Gastrocnemius medialis (tissue), 4 donors: Measurements from ENCODE around the gene EYA3. TPM values are rescaled to one million over a fixed set of nuclear protein-coding genes. Genes with fewer than 3 reads are reported as not detected.

ENCODE experiments used
- ATAC-seq, 2 donors: fragments of 150-250 bp; one replicate each; pipeline ENCODE4 v1.9.1; 2016
- DNase-seq, 2 donors: peaks; one replicate each; pipeline ENCODE4 v3.0.0-alpha.2; 2019
- H3K27ac ChIP-seq, 4 donors: fragments of 200-600 bp; sonication (generic); 1 replicate in 1 of 4; 2 replicates in 3 of 4; pipeline ENCODE4 v1.5.1; 2016 to 2018; ENCODE audit warnings: mild to moderate bottlenecking in 2 of 4, moderate library complexity in 1 of 4
- H3K27me3 ChIP-seq, 3 donors: fragments of 200-600 bp; sonication (generic) in 2 of 3; 1 replicate in 1 of 3; 2 replicates in 2 of 3; pipeline versions ENCODE4 v1.5.1 to v1.6.0; 2016 to 2019; ENCODE audit warnings: mild to moderate bottlenecking in 1 of 3, moderate library complexity in 1 of 3
- H3K36me3 ChIP-seq, 2 donors: fragments of 200-600 bp; sonication (generic) in 1 of 2; one replicate each; pipeline ENCODE4 v1.5.1; 2017 to 2018
- H3K4me1 ChIP-seq, 2 donors: fragments of 200-600 bp; sonication (generic) in 1 of 2; one replicate each; pipeline ENCODE4 v1.5.1; 2016 to 2017; ENCODE audit warnings: mild to moderate bottlenecking in 2 of 2
- H3K4me3 ChIP-seq, 4 donors: fragments of 200-600 bp; sonication (generic) in 3 of 4; 1 replicate in 1 of 4; 2 replicates in 3 of 4; pipeline ENCODE4 v1.5.1; 2016 to 2019; ENCODE audit warnings: mild to moderate bottlenecking in 2 of 4
- H3K9me3 ChIP-seq, 3 donors: fragments of 200-600 bp; sonication (generic) in 2 of 3; 1 replicate in 1 of 3; 2 replicates in 2 of 3; pipeline ENCODE4 v1.5.1; 2016 to 2019
- POLR2A ChIP-seq, 2 donors: fragments of 450-650 bp; IDR thresholded peaks; one replicate each; pipeline ENCODE4 v1.6.1; 2017; ENCODE audit warnings: antibody characterized with exemption in 2 of 2, mild to moderate bottlenecking in 2 of 2, moderate library complexity in 2 of 2
- in situ Hi-C, 4 donors: fragments of 200-750 bp; cut with MboI; loops; one replicate each; pipeline versions ENCODE4 v1.15.0 to v1.8.0; 2017; ENCODE audit warnings: low sequenced_read_pairs in 4 of 4
- intact Hi-C: fragments of 100-400 bp; cut with DNase I; formaldehyde crosslinking; loops from one replicate; pipeline ENCODE4 v1.15.1; 2023; ENCODE audit warnings: low total_unique reads
- total RNA-seq, 4 donors: library from RNA; depleted of rRNA; stranded (reverse); fragments of >200 nt; gene quantifications; one replicate each; pipeline versions ENCODE4 v1.1.0 to v1.2.3, GENCODE V29; 2016
- TF ChIP-seq, protein P1 (sequence below), 5 experiments: fragments of 450-650 bp in 3 of 5; fragments of 200-600 bp in 2 of 5; sonication (generic) in 2 of 5; IDR thresholded peaks in 4 of 5; conservative IDR thresholded peaks in 1 of 5; 1 replicate in 4 of 5; 2 replicates in 1 of 5; pipeline ENCODE4 v1.5.1; 2016 to 2019; ENCODE audit warnings: antibody characterized with exemption in 5 of 5, mild to moderate bottlenecking in 3 of 5, moderate library complexity in 3 of 5

EYA3 gene
- total RNA-seq, 4 donors from 2014 or later: 9.2 to 19.5 (median 15.4) TPM

- peaks cover 0 to 30% of the 10 kb centered on the region in 2 donors for H3K4me1 ChIP-seq
- DNase-seq (peak; percentile 13 to 33), ATAC-seq (peak; percentile 63 to 73)
- H3K36me3 ChIP-seq: peaks cover 0 to 26% of the 10 kb centered on the region in 2 donors
- no peaks in the 10 kb centered on the region for H3K9me3 ChIP-seq
- TF ChIP-seq, protein P1, sequence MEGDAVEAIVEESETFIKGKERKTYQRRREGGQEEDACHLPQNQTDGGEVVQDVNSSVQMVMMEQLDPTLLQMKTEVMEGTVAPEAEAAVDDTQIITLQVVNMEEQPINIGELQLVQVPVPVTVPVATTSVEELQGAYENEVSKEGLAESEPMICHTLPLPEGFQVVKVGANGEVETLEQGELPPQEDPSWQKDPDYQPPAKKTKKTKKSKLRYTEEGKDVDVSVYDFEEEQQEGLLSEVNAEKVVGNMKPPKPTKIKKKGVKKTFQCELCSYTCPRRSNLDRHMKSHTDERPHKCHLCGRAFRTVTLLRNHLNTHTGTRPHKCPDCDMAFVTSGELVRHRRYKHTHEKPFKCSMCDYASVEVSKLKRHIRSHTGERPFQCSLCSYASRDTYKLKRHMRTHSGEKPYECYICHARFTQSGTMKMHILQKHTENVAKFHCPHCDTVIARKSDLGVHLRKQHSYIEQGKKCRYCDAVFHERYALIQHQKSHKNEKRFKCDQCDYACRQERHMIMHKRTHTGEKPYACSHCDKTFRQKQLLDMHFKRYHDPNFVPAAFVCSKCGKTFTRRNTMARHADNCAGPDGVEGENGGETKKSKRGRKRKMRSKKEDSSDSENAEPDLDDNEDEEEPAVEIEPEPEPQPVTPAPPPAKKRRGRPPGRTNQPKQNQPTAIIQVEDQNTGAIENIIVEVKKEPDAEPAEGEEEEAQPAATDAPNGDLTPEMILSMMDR (IDR thresholded peaks at IDR 0.05 in 4 of 5, conservative IDR thresholded peaks at IDR 0.05 in 1 of 5): no peak
- TF ChIP-seq POLR2A (IDR thresholded peaks at IDR 0.05): no peak
- in situ Hi-C loops: no loop called here
- no peak overlapping the region for H3K4me3 ChIP-seq
- peak overlapping the region in 3 of 4 donors; percentile 25 to 43 (median 26) for H3K27ac ChIP-seq
- intact Hi-C loops: no loop called here
- no peaks in the 10 kb centered on the region for H3K27me3 ChIP-seq
Observed at GRCh38 chr1:27968692-27969091, 119.7 kb downstream of the EYA3 start.

DNA sequence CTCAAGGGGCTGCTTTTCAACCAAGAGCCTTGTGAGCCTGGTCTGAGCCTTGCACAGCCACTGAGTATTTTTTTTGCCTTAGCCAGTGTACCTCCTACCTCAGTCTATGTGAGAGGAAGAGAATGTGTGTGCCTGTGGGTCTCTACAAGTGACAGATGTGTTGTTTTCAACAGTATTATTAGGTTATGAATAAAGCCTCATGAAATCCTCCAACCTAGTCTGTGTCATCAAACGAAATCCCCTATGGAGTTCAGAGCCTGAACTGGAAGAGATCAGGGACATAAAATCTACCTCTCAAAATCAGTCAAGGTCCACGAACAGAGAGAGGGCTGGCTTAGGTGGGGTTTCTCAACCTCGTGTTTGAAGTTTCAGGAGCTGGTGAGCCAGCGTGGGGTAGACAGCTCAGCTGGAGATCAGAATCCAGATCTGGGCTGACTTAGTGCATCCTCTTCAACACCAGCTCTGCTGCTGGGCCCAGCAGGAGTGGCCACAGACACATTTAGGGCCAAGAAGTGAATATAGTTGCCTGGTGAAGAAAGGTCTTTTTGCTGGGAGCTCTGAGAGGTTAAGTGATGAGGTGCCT lies 120.4 kb downstream of the EYA3 start:
- no peak for DNase-seq
- H3K36me3 ChIP-seq: peaks cover 0 to 20% of the 10 kb centered on the region in 2 donors
- in situ Hi-C loops: no loop called here
- H3K27ac ChIP-seq: peak overlapping the region in 3 of 4 donors; percentile 25 to 43 (median 26)
- TF ChIP-seq, protein P1 (IDR thresholded peaks at IDR 0.05 in 4 of 5, conservative IDR thresholded peaks at IDR 0.05 in 1 of 5): no peak
- no peak for TF ChIP-seq POLR2A (IDR thresholded peaks at IDR 0.05)
- H3K9me3 ChIP-seq: no peaks in the 10 kb centered on the region
- ATAC-seq: no peak
- no peak overlapping the region for H3K4me3 ChIP-seq
- intact Hi-C loops: no loop called here
- H3K27me3 ChIP-seq: no peaks in the 10 kb centered on the region
- H3K4me1 ChIP-seq: peaks cover 0 to 30% of the 10 kb centered on the region in 2 donors

- DNase-seq (no peak), ATAC-seq (no peak)
- in situ Hi-C loops (no loop called here), intact Hi-C loops (no loop called here)
- Histone ChIP-seq H3K36me3 (peaks cover 0 to 14% of the 10 kb centered on the region in 2 donors), H3K27ac (no peak overlapping the region), H3K4me3 (no peak overlapping the region), H3K27me3 (no peaks in the 10 kb centered on the region), H3K9me3 (no peaks in the 10 kb centered on the region), H3K4me1 (peaks cover 0 to 29% of the 10 kb centered on the region in 2 donors)
- TF ChIP-seq, protein P1 (IDR thresholded peaks at IDR 0.05 in 4 of 5, conservative IDR thresholded peaks at IDR 0.05 in 1 of 5): no peak
- TF ChIP-seq POLR2A (IDR thresholded peaks at IDR 0.05): no peak
Observed at GRCh38 chr1:27967106-27967883, 121.1 kb downstream of the EYA3 start.

GRCh38 chr1:27966402-27967105 lies 121.9 kb downstream of the EYA3 start:
- in situ Hi-C loops: no loop called here
- no peak for ATAC-seq
- H3K36me3 ChIP-seq: peaks cover 0 to 14% of the 10 kb centered on the region in 2 donors

More at GRCh38 chr1:27966402-27967105, 121.9 kb downstream of the EYA3 start:
- Histone ChIP-seq H3K4me3 (no peak overlapping the region), H3K27me3 (no peaks in the 10 kb centered on the region), H3K27ac (no peak overlapping the region), H3K9me3 (no peaks in the 10 kb centered on the region), H3K4me1 (peaks cover 0 to 21% of the 10 kb centered on the region in 2 donors)
- no peak for DNase-seq
- intact Hi-C loops: no loop called here
- TF ChIP-seq POLR2A (IDR thresholded peaks at IDR 0.05): no peak
- TF ChIP-seq, protein P1 (IDR thresholded peaks at IDR 0.05 in 4 of 5, conservative IDR thresholded peaks at IDR 0.05 in 1 of 5): no peak
